Liver (tissue), 9 donors: Measurements from ENCODE around the gene TRIM58. TPM values are rescaled to one million over a fixed set of nuclear protein-coding genes. Genes with fewer than 3 reads are reported as not detected.

Source experiments
- DNase-seq: peaks from one replicate; pipeline ENCODE4 v3.0.0-alpha.2; 2017; ENCODE audit warnings: low spot score
- H3K27ac ChIP-seq, 2 donors: one replicate each; pipeline ENCODE4 v1.7.0; 2013; ENCODE audit warnings: inconsistent platforms in 2 of 2, low read length in 2 of 2, control low read depth in 1 of 2, low read depth in 1 of 2, mild to moderate bottlenecking in 1 of 2
- H3K27me3 ChIP-seq, 4 donors: one replicate each; pipeline versions ENCODE4 v1.6.1 to v1.7.0; 2013; ENCODE audit warnings: low read length in 3 of 4, inconsistent platforms in 1 of 4, mild to moderate bottlenecking in 1 of 4, moderate library complexity in 1 of 4; ENCODE audit not compliant: control insufficient read depth in 4 of 4, insufficient read depth in 4 of 4
- H3K36me3 ChIP-seq, 4 donors: one replicate each; pipeline versions ENCODE4 v1.6.1 to v1.7.0; 2013; ENCODE audit warnings: low read length in 3 of 4, mild to moderate bottlenecking in 3 of 4, low read depth in 1 of 4, moderate library complexity in 1 of 4; ENCODE audit not compliant: control insufficient read depth in 4 of 4, insufficient read depth in 3 of 4
- H3K4me1 ChIP-seq, 4 donors: one replicate each; pipeline versions ENCODE4 v1.6.1 to v1.7.0; 2013; ENCODE audit warnings: low read length in 3 of 4, mild to moderate bottlenecking in 3 of 4, moderate library complexity in 1 of 4; ENCODE audit not compliant: control insufficient read depth in 4 of 4, insufficient read depth in 4 of 4
- H3K4me3 ChIP-seq, 3 donors: one replicate each; pipeline versions ENCODE4 v1.6.1 to v1.7.0; 2013; ENCODE audit warnings: low read length in 3 of 3, control low read depth in 1 of 3, low read depth in 1 of 3, mild to moderate bottlenecking in 1 of 3
- H3K9ac ChIP-seq, 2 donors: one replicate each; pipeline ENCODE4 v1.7.0; 2013; ENCODE audit warnings: low read length in 2 of 2, mild to moderate bottlenecking in 2 of 2, moderate library complexity in 2 of 2, control low read depth in 1 of 2, low read depth in 1 of 2
- H3K9me3 ChIP-seq, 4 donors: one replicate each; pipeline versions ENCODE4 v1.6.1 to v1.7.0; 2013; ENCODE audit warnings: low read length in 3 of 4; ENCODE audit not compliant: control insufficient read depth in 4 of 4
- ATF3 ChIP-seq: IDR thresholded peaks from 2 replicates; pipeline ENCODE4 v1.6.1; 2016; ENCODE audit warnings: antibody characterized with exemption
- CTCF ChIP-seq: fragments of 150-350 bp; IDR thresholded peaks from 2 replicates; pipeline ENCODE4 v1.5.1; 2017; ENCODE audit warnings: improper control_type of control experiment, low read depth, low read length; ENCODE audit not compliant: missing input control
- EGR1 ChIP-seq, 2 donors: IDR thresholded peaks; 2 replicates each; pipeline ENCODE4 v1.6.1; 2016 to 2018; ENCODE audit warnings: antibody characterized with exemption in 2 of 2, low read depth in 2 of 2
- FOXA1 ChIP-seq: IDR thresholded peaks from 2 replicates; pipeline ENCODE4 v1.6.1; 2016; ENCODE audit warnings: antibody characterized with exemption
- FOXA2 ChIP-seq: IDR thresholded peaks from 2 replicates; pipeline ENCODE4 v1.6.1; 2016; ENCODE audit warnings: antibody characterized with exemption
- GABPA ChIP-seq, 2 donors: IDR thresholded peaks in 1 of 2; conservative IDR thresholded peaks in 1 of 2; 2 replicates each; pipeline ENCODE4 v1.6.1; 2016; ENCODE audit warnings: antibody characterized with exemption in 2 of 2, mild to moderate bottlenecking in 1 of 2, moderate library complexity in 1 of 2
- HNF4A ChIP-seq, 2 donors: conservative IDR thresholded peaks; 2 replicates each; pipeline ENCODE4 v1.6.1; 2016; ENCODE audit warnings: antibody characterized with exemption in 2 of 2, mild to moderate bottlenecking in 2 of 2
- HNF4G ChIP-seq: IDR thresholded peaks from 2 replicates; pipeline ENCODE4 v1.6.1; 2016; ENCODE audit warnings: antibody characterized with exemption
- JUND ChIP-seq, 2 donors: IDR thresholded peaks; 2 replicates each; pipeline ENCODE4 v1.6.1; 2016; ENCODE audit warnings: antibody characterized with exemption in 2 of 2
- MAX ChIP-seq: IDR thresholded peaks from 2 replicates; pipeline ENCODE4 v1.6.1; 2016; ENCODE audit warnings: antibody characterized with exemption
- NR2F2 ChIP-seq: IDR thresholded peaks from 2 replicates; pipeline ENCODE4 v1.6.1; 2016; ENCODE audit warnings: antibody characterized with exemption
- RAD21 ChIP-seq, 2 donors: IDR thresholded peaks; 2 replicates each; pipeline ENCODE4 v1.6.1; 2016; ENCODE audit warnings: antibody characterized with exemption in 2 of 2, mild to moderate bottlenecking in 2 of 2
- RXRA ChIP-seq, 2 donors: IDR thresholded peaks; 2 replicates each; pipeline ENCODE4 v1.6.1; 2017 to 2018; ENCODE audit warnings: antibody characterized with exemption in 2 of 2, mild to moderate bottlenecking in 1 of 2
- SP1 ChIP-seq: IDR thresholded peaks from 2 replicates; pipeline ENCODE4 v1.6.1; 2018; ENCODE audit warnings: antibody characterized with exemption, mild to moderate bottlenecking
- TAF1 ChIP-seq: conservative IDR thresholded peaks from 2 replicates; pipeline ENCODE4 v1.6.1; 2016; ENCODE audit warnings: antibody characterized with exemption, mild to moderate bottlenecking
- YY1 ChIP-seq: IDR thresholded peaks from 2 replicates; pipeline ENCODE4 v1.6.1; 2016; ENCODE audit warnings: antibody characterized with exemption, mild to moderate bottlenecking
- ZBTB33 ChIP-seq: IDR thresholded peaks from 2 replicates; pipeline ENCODE4 v1.6.1; 2016; ENCODE audit warnings: antibody characterized with exemption
- WGBS: extraction: QIAGEN DNeasy Blood & Tissue Kit; methylation state at CpG from one replicate; pipeline ENCODE4 v1.1.7; 2013; 5-methylcytosine and 5-hydroxymethylcytosine counted together
- polyA plus RNA-seq, 2 donors: library from polyadenylated mRNA; stranded (reverse) in 1 of 2; unstranded in 1 of 2; fragments of 200-250 nt in 1 of 2; fragments of >200 nt in 1 of 2; fragmentation: Nextera tagmentation in 1 of 2; extraction: Ambion mirVana in 1 of 2; gene quantifications; one replicate each; pipeline versions ENCODE4 v1.2.1 to v1.2.3, GENCODE V29; 2013 to 2015
- total RNA-seq, 2 donors: library from RNA; depleted of rRNA; stranded (reverse); fragments of >200 nt; gene quantifications; one replicate each; pipeline ENCODE4 v1.2.3, GENCODE V29; 2014
- TF ChIP-seq, protein P1 (sequence below): IDR thresholded peaks from 2 replicates; pipeline ENCODE4 v1.6.1; 2016; ENCODE audit warnings: antibody characterized with exemption, mild to moderate bottlenecking
- donor health status: healthy.
- donor health status: healthy.
- donor health status: healthy.
- donor health status: healthy.
- donor health status: healthy.

The TRIM58 gene
- total and polyA plus RNA-seq, 4 donors, result 0.06 to 88.7 (median 0.14) TPM

- TF ChIP-seq JUND (IDR thresholded peaks at IDR 0.05) (no peak), CTCF (no peak), HNF4G (no peak), MAX (no peak), RAD21 (IDR thresholded peaks at IDR 0.05) (no peak), EGR1 (IDR thresholded peaks at IDR 0.05; ENCODE audit: low read depth in 2 of 2) (no peak), GABPA (IDR thresholded peaks at IDR 0.05 in 1 of 2, conservative IDR thresholded peaks at IDR 0.05 in 1 of 2) (no peak), FOXA1 (no peak)
Observed at GRCh38 chr1:247841796-247842195, 15.2 kb upstream of the TRIM58 start, which contains the start of gene OR11L1 (continued).

DNA sequence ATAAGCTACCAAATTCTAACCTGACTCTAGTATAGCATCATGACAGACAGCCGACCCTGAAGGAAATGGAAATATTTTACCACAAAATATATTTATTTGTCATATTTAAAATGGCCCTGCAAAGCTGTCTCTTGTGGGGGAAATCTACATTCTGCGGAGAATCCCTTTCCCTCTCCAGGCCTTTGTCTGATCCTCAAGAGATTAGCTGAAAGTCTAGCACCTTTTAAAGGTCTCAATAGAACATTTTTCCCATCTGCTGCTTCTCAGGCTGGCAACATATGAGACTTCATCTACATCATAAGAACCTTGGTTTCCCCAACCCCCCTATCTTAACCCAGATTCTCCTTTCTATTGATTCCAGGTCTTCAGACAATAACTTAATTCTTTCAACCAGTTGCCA is 13.6 kb upstream of the TRIM58 start:
- H3K9me3 ChIP-seq, result no peaks in the 10 kb centered on the region
- H3K4me3 ChIP-seq, result no peak overlapping the region
- TF ChIP-seq ZBTB33 (no peak), GABPA (IDR thresholded peaks at IDR 0.05 in 1 of 2, conservative IDR thresholded peaks at IDR 0.05 in 1 of 2) (no peak), TAF1 (no peak), YY1 (no peak), JUND (IDR thresholded peaks at IDR 0.05) (no peak), RXRA (IDR thresholded peaks at IDR 0.05) (no peak), EGR1 (IDR thresholded peaks at IDR 0.05; ENCODE audit: low read depth in 2 of 2) (no peak), FOXA1 (no peak), HNF4A (conservative IDR thresholded peaks at IDR 0.05) (no peak), FOXA2 (no peak), SP1 (no peak), NR2F2 (no peak), ATF3 (no peak), MAX (no peak), RAD21 (IDR thresholded peaks at IDR 0.05) (no peak), HNF4G (no peak), CTCF (no peak)
- TF ChIP-seq, protein P1, sequence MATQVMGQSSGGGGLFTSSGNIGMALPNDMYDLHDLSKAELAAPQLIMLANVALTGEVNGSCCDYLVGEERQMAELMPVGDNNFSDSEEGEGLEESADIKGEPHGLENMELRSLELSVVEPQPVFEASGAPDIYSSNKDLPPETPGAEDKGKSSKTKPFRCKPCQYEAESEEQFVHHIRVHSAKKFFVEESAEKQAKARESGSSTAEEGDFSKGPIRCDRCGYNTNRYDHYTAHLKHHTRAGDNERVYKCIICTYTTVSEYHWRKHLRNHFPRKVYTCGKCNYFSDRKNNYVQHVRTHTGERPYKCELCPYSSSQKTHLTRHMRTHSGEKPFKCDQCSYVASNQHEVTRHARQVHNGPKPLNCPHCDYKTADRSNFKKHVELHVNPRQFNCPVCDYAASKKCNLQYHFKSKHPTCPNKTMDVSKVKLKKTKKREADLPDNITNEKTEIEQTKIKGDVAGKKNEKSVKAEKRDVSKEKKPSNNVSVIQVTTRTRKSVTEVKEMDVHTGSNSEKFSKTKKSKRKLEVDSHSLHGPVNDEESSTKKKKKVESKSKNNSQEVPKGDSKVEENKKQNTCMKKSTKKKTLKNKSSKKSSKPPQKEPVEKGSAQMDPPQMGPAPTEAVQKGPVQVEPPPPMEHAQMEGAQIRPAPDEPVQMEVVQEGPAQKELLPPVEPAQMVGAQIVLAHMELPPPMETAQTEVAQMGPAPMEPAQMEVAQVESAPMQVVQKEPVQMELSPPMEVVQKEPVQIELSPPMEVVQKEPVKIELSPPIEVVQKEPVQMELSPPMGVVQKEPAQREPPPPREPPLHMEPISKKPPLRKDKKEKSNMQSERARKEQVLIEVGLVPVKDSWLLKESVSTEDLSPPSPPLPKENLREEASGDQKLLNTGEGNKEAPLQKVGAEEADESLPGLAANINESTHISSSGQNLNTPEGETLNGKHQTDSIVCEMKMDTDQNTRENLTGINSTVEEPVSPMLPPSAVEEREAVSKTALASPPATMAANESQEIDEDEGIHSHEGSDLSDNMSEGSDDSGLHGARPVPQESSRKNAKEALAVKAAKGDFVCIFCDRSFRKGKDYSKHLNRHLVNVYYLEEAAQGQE, result no peak
- H3K9ac ChIP-seq, result no peak overlapping the region
- H3K36me3 ChIP-seq, result no peaks in the 10 kb centered on the region
- no peaks in the 10 kb centered on the region for H3K4me1 ChIP-seq
- no peak for DNase-seq
- WGBS, result 50% methylated on average over 2 of the region's 2 CpGs
- no peak overlapping the region for H3K27ac ChIP-seq
- no peaks in the 10 kb centered on the region for H3K27me3 ChIP-seq
